ENCODE measurements around the gene AMBP. TPM values are rescaled to one million over a fixed set of nuclear protein-coding genes. Genes with fewer than 3 reads are reported as not detected.

Gene AMBP
- polyA plus RNA-seq: 3.6 TPM
- long read RNA-seq, donor 1: 0 reads
- long read RNA-seq, donor 2: 0 reads
- long read RNA-seq, donor 3: 0 reads
- long read RNA-seq, donor 4: 0 reads
- long read RNA-seq, donor 5, partial matches to known transcripts: 0 of 2 reads
- long read RNA-seq, donor 5, other reads (novel, unspliced or antisense): 0 of 2 reads
- long read RNA-seq, donor 6, transcript AMBP-201 (10 exons, 1,434 nt): major isoform, 14 of 14 reads
- long read RNA-seq, donor 6, partial matches to known transcripts: 0 of 14 reads
- long read RNA-seq, donor 6, other reads (novel, unspliced or antisense): 0 of 14 reads
- long read RNA-seq, donor 7, transcript AMBP-201 (10 exons, 1,434 nt): major isoform, 13 of 18 reads
- long read RNA-seq, donor 7, partial matches to known transcripts: 5 of 18 reads
- long read RNA-seq, donor 7, other reads (novel, unspliced or antisense): 0 of 18 reads
- long read RNA-seq, donor 8: 0 reads
- long read RNA-seq, donor 9: 0 reads
- long read RNA-seq, donor 10, partial matches to known transcripts: 0 of 3 reads
- long read RNA-seq, donor 10, other reads (novel, unspliced or antisense): 0 of 3 reads
- long read RNA-seq, donor 11, partial matches to known transcripts: 0 of 1 reads
- long read RNA-seq, donor 11, other reads (novel, unspliced or antisense): 0 of 1 reads

DNA sequence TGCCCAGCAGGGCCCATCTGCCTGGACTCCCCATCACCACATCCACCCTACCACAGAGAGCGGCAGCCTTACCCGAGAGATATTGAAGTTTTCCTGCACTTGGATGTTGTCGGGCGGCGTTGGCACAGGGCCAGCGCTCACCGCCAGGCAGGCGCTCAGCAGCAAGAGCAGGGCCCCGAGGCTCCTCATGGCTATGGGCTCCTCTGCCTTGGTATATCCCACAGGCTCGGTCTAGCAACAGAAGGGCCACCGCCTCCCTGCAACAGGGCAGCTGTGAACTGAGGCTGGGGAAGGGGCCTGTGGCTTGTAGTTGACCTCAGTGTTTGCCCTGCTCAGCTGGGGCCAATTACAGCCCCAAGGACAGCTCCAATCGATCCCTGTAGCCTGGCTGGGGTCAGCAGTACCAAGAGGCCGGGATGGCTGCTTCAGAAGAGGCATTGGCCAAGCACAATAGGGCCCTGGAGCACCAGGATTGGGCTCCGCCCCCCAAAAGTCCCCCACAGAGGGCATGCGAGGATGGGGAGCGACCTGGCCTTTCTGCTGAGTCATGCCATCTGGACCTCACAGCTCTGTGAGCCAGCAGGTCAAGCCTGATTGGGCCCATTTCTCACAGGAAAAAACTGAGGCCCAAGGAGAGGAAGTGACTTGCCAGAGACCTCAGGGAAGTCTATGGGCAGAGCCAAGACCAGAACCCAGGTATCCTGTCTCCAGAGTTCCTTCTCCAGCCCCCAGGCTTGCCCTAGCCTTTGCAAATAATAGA is at the start of gene AMBP:
TSS of gene AMBP (minus strand) at position 280 of the 760 bp plus-strand sequence. CDS start at position 189, 91 bp downstream.
- Histone ChIP-seq H3K27me3 (ENCODE audit: control insufficient read depth, insufficient read depth, low read length) (no peaks in the 10 kb centered on the region), H3K36me3 (ENCODE audit: control insufficient read depth, insufficient read depth, low read length) (no peaks in the 10 kb centered on the region), H3K4me3 (ENCODE audit: low read length) (no peak within 1 kb of the TSS), H3K4me1 (ENCODE audit: control insufficient read depth, insufficient read depth, low read length) (peaks cover 47% of the 10 kb centered on the region), H3K27ac (ENCODE audit: low read length) (no peak within 1 kb of the TSS), H3K9me3 (ENCODE audit: control insufficient read depth, low read depth, low read length) (peaks cover 2% of the 10 kb centered on the region)
- no CpG with 5 or more reads among the region's 16 CpGs for WGBS (ENCODE audit: insufficient coverage, low lambda C conversion rate)
- DNase-seq: peak in 1 of 2 donors; percentile 35

DNA sequence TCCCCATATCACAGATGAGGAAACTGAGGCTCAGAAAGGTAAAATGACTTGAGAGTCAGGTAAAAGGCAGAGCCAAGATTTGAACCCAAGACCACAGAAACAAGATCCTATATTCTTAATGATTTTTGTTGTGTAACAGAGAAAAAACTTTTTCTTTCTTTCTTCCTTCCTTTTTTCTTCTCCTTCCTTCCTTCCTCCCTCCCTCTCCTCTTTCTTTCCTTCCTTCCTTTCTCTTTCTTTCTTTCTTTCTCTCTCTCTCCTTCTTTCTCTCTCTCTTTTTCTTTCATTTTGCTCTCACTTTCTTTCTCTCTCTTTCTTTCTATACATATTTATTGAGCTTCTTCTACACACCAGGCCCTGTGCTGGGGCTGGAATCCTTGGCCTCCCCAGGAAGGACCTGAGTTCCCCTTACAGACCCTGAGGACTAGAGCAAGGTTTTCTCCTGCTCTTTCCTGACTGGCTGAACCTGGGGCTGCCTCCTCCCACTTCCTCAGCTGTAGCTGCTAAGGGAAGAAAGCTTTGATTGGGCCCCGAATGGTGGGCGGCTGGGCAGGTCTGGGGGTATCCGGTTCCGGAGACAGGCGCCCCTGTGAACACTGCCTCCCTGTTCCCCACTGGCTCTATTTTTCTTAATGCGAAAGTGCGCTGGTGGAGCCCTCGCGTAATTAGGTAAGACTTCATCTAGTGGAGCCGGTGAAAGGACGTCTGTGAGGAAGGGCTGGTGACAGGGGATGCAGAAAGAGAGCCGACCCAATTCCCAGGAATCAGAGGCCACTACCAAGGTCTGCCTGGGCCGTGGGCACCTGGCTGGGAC is 48.4 kb upstream of the AMBP start:
- no CpG with 5 or more reads among the region's 13 CpGs for WGBS (ENCODE audit: insufficient coverage, low lambda C conversion rate)
- Histone ChIP-seq H3K36me3 (ENCODE audit: control insufficient read depth, insufficient read depth, low read length) (no peaks in the 10 kb centered on the region), H3K27me3 (ENCODE audit: control insufficient read depth, insufficient read depth, low read length) (no peaks in the 10 kb centered on the region), H3K4me3 (ENCODE audit: low read length) (no peak overlapping the region), H3K9me3 (ENCODE audit: control insufficient read depth, low read depth, low read length) (no peaks in the 10 kb centered on the region), H3K27ac (ENCODE audit: low read length) (no peak overlapping the region), H3K4me1 (ENCODE audit: control insufficient read depth, insufficient read depth, low read length) (peaks cover 24% of the 10 kb centered on the region)
- no peak for DNase-seq

DNA sequence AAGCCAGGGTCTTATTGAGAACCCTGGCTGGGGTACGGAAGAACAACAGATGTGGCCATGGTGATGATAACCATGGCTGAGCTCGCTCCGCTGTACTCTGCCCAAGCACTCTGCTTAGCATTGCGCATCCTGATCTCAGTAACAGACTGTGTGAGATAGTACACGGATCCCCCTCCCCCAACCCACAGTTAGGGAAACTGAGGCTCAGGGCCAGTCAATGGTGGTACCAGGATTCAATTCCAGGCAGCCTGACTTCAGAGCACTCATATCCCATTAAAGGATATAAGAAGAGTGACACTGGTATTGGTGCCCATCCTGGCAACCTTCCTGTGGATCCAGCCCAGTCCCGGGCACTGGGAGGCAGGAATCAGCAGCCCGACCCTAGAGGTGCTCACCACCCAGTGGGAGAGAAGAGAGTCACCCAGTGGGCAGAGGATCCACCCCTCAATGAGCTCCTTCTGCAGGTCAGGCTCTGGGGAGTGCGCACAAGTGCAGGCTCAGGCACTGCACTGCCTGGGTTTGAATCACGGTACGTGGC is 47.4 kb upstream of the AMBP start:
- H3K36me3 ChIP-seq (ENCODE audit: control insufficient read depth, insufficient read depth, low read length): no peaks in the 10 kb centered on the region
- no peak overlapping the region for H3K4me3 ChIP-seq (ENCODE audit: low read length)
- no peak for DNase-seq
- no peak overlapping the region for H3K27ac ChIP-seq (ENCODE audit: low read length)
- H3K27me3 ChIP-seq (ENCODE audit: control insufficient read depth, insufficient read depth, low read length): no peaks in the 10 kb centered on the region
- peaks cover 30% of the 10 kb centered on the region for H3K4me1 ChIP-seq (ENCODE audit: control insufficient read depth, insufficient read depth, low read length)
- no peaks in the 10 kb centered on the region for H3K9me3 ChIP-seq (ENCODE audit: control insufficient read depth, low read depth, low read length)
- no CpG with 5 or more reads among the region's 10 CpGs for WGBS (ENCODE audit: insufficient coverage, low lambda C conversion rate)

DNA sequence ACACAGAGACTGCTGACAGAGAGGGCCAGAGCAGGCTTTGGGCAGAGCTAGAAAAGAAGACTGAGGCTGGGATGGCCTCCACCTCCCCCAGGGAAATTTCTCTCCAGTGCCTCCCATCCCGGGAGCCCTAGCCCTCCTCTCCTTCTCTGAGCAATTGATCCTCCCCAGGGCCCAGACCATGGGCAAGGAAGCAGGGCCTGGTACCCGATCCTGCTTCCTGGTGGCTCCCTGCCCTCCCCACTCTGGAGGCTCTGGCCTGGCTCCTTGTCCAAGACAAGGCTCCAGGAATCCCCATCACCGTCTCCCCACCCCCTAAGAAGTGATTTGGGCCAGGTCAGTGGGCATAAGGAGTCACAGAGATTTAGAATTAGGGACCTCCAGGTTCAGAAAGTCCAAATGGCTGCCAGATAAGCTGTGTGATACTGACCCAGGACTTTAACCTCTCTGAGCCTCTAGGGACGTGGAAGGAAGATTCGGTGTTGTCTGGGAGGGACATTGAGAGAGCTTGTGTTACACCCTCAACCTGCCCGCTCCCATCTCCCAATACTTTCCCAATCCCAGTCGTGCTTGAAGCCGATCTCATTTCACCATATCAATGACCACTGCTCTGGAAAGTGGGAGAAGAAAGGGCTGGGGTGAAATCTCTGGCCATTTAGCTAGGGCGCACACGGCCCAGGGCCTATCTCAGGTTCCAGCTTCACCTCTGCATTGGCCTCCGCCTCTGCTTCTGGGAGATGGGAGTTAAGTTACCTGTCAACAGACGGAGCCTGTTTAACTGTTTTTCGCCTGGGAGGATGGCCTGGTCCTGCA is 46.8 kb upstream of the AMBP start:
- DNase-seq: no peak
- Histone ChIP-seq H3K9me3 (ENCODE audit: control insufficient read depth, low read depth, low read length) (no peaks in the 10 kb centered on the region), H3K27ac (ENCODE audit: low read length) (no peak overlapping the region), H3K27me3 (ENCODE audit: control insufficient read depth, insufficient read depth, low read length) (no peaks in the 10 kb centered on the region), H3K36me3 (ENCODE audit: control insufficient read depth, insufficient read depth, low read length) (no peaks in the 10 kb centered on the region), H3K4me3 (ENCODE audit: low read length) (no peak overlapping the region), H3K4me1 (ENCODE audit: control insufficient read depth, insufficient read depth, low read length) (peaks cover 36% of the 10 kb centered on the region)
- WGBS (ENCODE audit: insufficient coverage, low lambda C conversion rate): no CpG with 5 or more reads among the region's 13 CpGs

DNA sequence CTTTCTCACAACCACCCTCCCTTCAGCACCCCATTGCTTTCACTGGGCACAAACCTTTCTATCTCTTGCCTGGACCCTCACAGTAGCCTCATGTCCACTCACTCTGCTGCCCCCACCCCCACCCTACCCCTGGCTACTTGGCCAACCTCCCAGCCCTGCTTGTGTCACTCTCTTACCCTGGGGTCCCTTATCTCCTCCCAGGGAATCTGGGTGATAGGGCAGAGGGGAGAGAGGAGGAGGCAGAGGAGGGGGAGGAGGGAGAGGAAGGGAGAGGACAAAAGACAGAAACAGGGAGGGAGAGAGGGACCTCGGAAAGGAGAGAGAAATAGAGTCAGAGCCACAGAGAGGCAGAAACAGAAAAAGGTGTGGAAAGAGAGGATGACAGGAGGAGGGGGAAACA is 46.0 kb upstream of the AMBP start:
- H3K27me3 ChIP-seq (ENCODE audit: control insufficient read depth, insufficient read depth, low read length): no peaks in the 10 kb centered on the region
- H3K36me3 ChIP-seq (ENCODE audit: control insufficient read depth, insufficient read depth, low read length): no peaks in the 10 kb centered on the region
- H3K9me3 ChIP-seq (ENCODE audit: control insufficient read depth, low read depth, low read length): no peaks in the 10 kb centered on the region
- WGBS (ENCODE audit: insufficient coverage, low lambda C conversion rate): 50% methylated on average over 1 of the region's 1 CpG
- no peak for DNase-seq
- no peak overlapping the region for H3K27ac ChIP-seq (ENCODE audit: low read length)
- no peak overlapping the region for H3K4me3 ChIP-seq (ENCODE audit: low read length)
- peaks cover 42% of the 10 kb centered on the region for H3K4me1 ChIP-seq (ENCODE audit: control insufficient read depth, insufficient read depth, low read length)

DNA sequence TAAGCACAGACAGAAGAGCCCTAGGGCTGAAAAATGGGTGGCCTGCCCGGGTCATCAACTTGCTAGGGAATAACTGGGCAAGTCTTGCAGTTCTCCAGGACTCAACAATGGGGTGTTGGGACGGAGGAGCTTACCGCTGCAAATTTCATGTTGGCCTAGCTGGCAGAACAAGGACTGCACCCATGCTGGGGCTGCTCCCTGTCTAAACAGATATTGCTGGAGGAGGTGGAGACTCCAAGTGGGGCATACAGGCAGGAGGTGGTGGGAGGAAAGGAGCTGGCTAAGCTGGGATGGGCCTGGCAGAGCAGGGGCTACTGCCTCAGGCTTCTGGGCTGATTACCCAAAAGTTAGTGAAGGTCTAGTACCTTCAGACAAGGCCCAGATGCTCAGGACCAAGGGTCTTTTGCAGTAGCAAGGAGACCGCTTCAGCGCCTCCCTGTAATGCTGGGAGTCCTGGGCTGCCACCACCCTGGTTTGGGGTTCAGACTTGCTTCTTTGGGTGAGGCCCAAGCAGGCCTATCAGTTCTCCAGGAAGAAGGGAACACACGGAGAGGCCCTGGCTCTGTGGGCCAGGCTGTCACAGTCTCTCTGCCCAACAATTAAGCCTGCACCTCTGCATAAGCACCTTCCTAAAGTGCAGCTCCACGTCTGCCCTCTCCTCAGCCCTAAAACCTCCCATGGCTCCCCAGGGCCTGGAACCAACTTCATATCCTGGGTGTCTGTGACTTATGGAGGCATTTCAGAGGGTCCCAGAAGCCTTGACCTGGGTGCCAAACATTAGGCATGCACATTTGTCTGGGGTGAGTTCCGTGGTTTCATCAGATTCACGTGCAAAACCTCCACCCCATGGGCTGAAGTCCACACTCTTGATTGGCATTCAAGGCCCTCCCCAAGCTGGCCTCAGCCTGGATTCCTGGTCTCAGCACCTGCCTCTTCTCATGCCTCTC is 45.2 kb upstream of the AMBP start:
- H3K9me3 ChIP-seq (ENCODE audit: control insufficient read depth, low read depth, low read length): no peaks in the 10 kb centered on the region
- WGBS (ENCODE audit: insufficient coverage, low lambda C conversion rate): no CpG with 5 or more reads among the region's 9 CpGs
- H3K4me1 ChIP-seq (ENCODE audit: control insufficient read depth, insufficient read depth, low read length): peaks cover 50% of the 10 kb centered on the region
- H3K27ac ChIP-seq (ENCODE audit: low read length): no peak overlapping the region
- H3K27me3 ChIP-seq (ENCODE audit: control insufficient read depth, insufficient read depth, low read length): no peaks in the 10 kb centered on the region
- DNase-seq: peak in 1 of 2 donors; percentile 58
- H3K36me3 ChIP-seq (ENCODE audit: control insufficient read depth, insufficient read depth, low read length): no peaks in the 10 kb centered on the region
- no peak overlapping the region for H3K4me3 ChIP-seq (ENCODE audit: low read length)

DNA sequence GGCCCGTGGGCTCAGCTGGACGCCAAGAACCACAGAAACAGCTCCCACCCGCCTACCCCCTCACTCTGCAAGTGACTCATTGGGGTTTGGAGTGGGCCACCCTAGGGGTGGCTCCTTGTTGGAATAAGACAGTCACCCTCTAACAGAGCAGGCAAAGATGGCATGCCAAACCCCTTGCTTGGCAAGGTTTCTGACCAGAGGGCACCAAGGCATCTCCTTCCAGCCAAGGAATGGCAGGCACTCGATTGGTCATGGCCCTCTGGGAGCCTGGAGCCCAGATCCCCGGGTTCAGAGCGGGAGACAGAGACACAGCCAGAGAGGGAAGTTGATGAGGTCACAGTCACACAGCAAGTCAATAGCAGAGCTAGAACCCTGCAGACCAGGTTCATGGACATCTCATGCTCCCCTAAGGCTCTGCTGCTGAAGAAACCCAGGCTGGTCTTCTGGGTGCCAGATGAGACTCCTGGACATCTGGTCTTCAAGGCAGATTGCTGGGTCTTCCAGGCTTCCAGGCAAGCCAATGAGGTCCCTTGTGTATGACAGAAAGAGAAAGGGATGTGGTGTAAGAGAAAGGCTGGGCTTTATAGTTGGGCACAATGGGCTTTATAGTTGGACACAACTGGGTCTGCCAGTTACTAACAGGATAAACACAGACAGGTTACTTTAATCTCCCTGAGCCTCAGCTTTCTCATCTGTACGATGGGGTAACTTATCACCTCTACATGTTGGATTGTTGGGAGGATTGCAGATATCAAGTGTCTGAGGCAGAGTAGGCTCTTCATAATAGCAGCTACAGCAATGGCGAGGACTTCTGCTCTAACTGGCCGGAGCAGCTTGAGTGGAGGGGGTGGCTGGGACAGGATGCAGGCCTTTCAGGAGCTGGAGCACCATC is 44.3 kb upstream of the AMBP start:
- no peak overlapping the region for H3K27ac ChIP-seq (ENCODE audit: low read length)
- no CpG with 5 or more reads among the region's 9 CpGs for WGBS (ENCODE audit: insufficient coverage, low lambda C conversion rate)
- H3K4me1 ChIP-seq (ENCODE audit: control insufficient read depth, insufficient read depth, low read length): peaks cover 50% of the 10 kb centered on the region
- H3K9me3 ChIP-seq (ENCODE audit: control insufficient read depth, low read depth, low read length): no peaks in the 10 kb centered on the region
- H3K36me3 ChIP-seq (ENCODE audit: control insufficient read depth, insufficient read depth, low read length): no peaks in the 10 kb centered on the region
- DNase-seq: no peak
- no peak overlapping the region for H3K4me3 ChIP-seq (ENCODE audit: low read length)
- no peaks in the 10 kb centered on the region for H3K27me3 ChIP-seq (ENCODE audit: control insufficient read depth, insufficient read depth, low read length)

Measured in large intestine (tissue), 12 donors.